22Rv1 (cell line): ENCODE data around the gene SRRT.

Experiments used
- CTCF ChIP-seq: fragments of 450-650 bp; IDR thresholded peaks from 2 replicates; pipeline ENCODE4 v1.5.1; 2017; ENCODE audit warnings: mild to moderate bottlenecking
- ZFX ChIP-seq: fragments of 450-650 bp; IDR thresholded peaks from 2 replicates; pipeline ENCODE4 v1.6.1; 2017; ENCODE audit warnings: antibody characterized with exemption, borderline replicate concordance

GRCh38 chr7:100921039-100921438 is 46.1 kb downstream of the SRRT start:
- TF ChIP-seq CTCF = no peak
- TF ChIP-seq ZFX = no peak
